Measurements from ENCODE around the gene SFSWAP. TPM values are rescaled to one million over a fixed set of nuclear protein-coding genes. Genes with fewer than 3 reads are reported as not detected.

SFSWAP gene
- total RNA-seq, 1 experiment from 2014 or later: 50.4 TPM

GRCh38 chr12:131842169-131842568 is 131.3 kb downstream of the SFSWAP start:
- no peaks in the 10 kb centered on the region for H3K27me3 ChIP-seq (ENCODE audit: insufficient read depth, low read length)
- ChIA-PET RAD21 (ENCODE audit: low non-redundant PET in 1 of 2, low total read pairs in 2 of 2, uncharacterized antibody in 2 of 2, unreplicated experiment in 2 of 2) (no interaction called here), CTCF (no interaction called here), POLR2A (no interaction called here)
- ATAC-seq (no peak), DNase-seq (ENCODE audit: low read depth, low spot score) (no peak)
- intact Hi-C loops (cut with micrococcal nuclease): no loop called here
- no peaks in the 10 kb centered on the region for H4K20me1 ChIP-seq (ENCODE audit: insufficient read depth)
- no peaks in the 10 kb centered on the region for H3K4me1 ChIP-seq (ENCODE audit: control insufficient read depth in 1 of 2, insufficient read depth in 2 of 2, low read length in 2 of 2)
- H3K36me3 ChIP-seq (ENCODE audit: control insufficient read depth in 1 of 2, insufficient read depth in 2 of 2, low read length in 2 of 2): no peaks in the 10 kb centered on the region
- no peak for TF ChIP-seq YY1 (IDR thresholded peaks at IDR 0.05; ENCODE audit: extremely low read depth, insufficient replicate concordance, low read depth, low read length)
- no peak for TF ChIP-seq SIN3A (IDR thresholded peaks at IDR 0.05; ENCODE audit: low read depth)
- no peak for TF ChIP-seq CEBPB (IDR thresholded peaks at IDR 0.05; ENCODE audit: low read depth)
- no peak for TF ChIP-seq FOSL1 (IDR thresholded peaks at IDR 0.05; ENCODE audit: low read depth)
- no peak for TF ChIP-seq EZH2 (IDR thresholded peaks at IDR 0.05)
- no peak for TF ChIP-seq CTCF (IDR thresholded peaks at IDR 0.05 in 2 of 3, conservative IDR thresholded peaks at IDR 0.05 in 1 of 3; ENCODE audit: borderline replicate concordance in 1 of 3, insufficient read depth in 1 of 3, low read depth in 2 of 3, low read length in 2 of 3)
- TF ChIP-seq ZNF274 (IDR thresholded peaks at IDR 0.05; ENCODE audit: low read depth, low read length): no peak
- H3K9me2 ChIP-seq (ENCODE audit: insufficient read depth): no peaks in the 10 kb centered on the region
- H3K9me3 ChIP-seq (ENCODE audit: control insufficient read depth in 1 of 2, insufficient read depth in 1 of 2, low read depth in 1 of 2, low read length in 2 of 2): no peaks in the 10 kb centered on the region
- no peaks in the 10 kb centered on the region for H3K79me2 ChIP-seq (ENCODE audit: insufficient read depth, low read length)
- no peak overlapping the region for H3K9ac ChIP-seq (ENCODE audit: low read length)
- H3K4me2 ChIP-seq (ENCODE audit: low read length): no peak overlapping the region
- H2AFZ ChIP-seq (ENCODE audit: low read depth, low read length, poor library complexity, severe bottlenecking): no peak overlapping the region
- BruUV-seq (replicated peaks): no TSS peak
- H3K27ac ChIP-seq (ENCODE audit: low read depth, low read length): no peak overlapping the region
- H3K4me3 ChIP-seq (replicated peaks in 1 of 2; ENCODE audit: low read depth in 1 of 2, low read length in 2 of 2): no peak overlapping the region

- Histone ChIP-seq H4K20me1 (ENCODE audit: insufficient read depth) (no peaks in the 10 kb centered on the region), H3K36me3 (ENCODE audit: control insufficient read depth in 1 of 2, insufficient read depth in 2 of 2, low read length in 2 of 2) (no peaks in the 10 kb centered on the region), H3K9ac (ENCODE audit: low read length) (no peak overlapping the region), H2AFZ (ENCODE audit: low read depth, low read length, poor library complexity, severe bottlenecking) (no peak overlapping the region), H3K4me2 (ENCODE audit: low read length) (no peak overlapping the region), H3K9me2 (ENCODE audit: insufficient read depth) (no peaks in the 10 kb centered on the region), H3K9me3 (ENCODE audit: control insufficient read depth in 1 of 2, insufficient read depth in 1 of 2, low read depth in 1 of 2, low read length in 2 of 2) (no peaks in the 10 kb centered on the region), H3K79me2 (ENCODE audit: insufficient read depth, low read length) (no peaks in the 10 kb centered on the region), H3K27me3 (ENCODE audit: insufficient read depth, low read length) (no peaks in the 10 kb centered on the region), H3K27ac (ENCODE audit: low read depth, low read length) (no peak overlapping the region), H3K4me1 (ENCODE audit: control insufficient read depth in 1 of 2, insufficient read depth in 2 of 2, low read length in 2 of 2) (no peaks in the 10 kb centered on the region), H3K4me3 (replicated peaks in 1 of 2; ENCODE audit: low read depth in 1 of 2, low read length in 2 of 2) (no peak overlapping the region)
- ChIA-PET POLR2A (no interaction called here), CTCF (no interaction called here), RAD21 (ENCODE audit: low non-redundant PET in 1 of 2, low total read pairs in 2 of 2, uncharacterized antibody in 2 of 2, unreplicated experiment in 2 of 2) (no interaction called here)
- BruUV-seq (replicated peaks): no TSS peak
- DNase-seq (ENCODE audit: low read depth, low spot score): no peak
- ATAC-seq: no peak
- intact Hi-C loops (cut with micrococcal nuclease): no loop called here
- TF ChIP-seq SIN3A (IDR thresholded peaks at IDR 0.05; ENCODE audit: low read depth): no peak
- TF ChIP-seq CTCF (IDR thresholded peaks at IDR 0.05 in 2 of 3, conservative IDR thresholded peaks at IDR 0.05 in 1 of 3; ENCODE audit: borderline replicate concordance in 1 of 3, insufficient read depth in 1 of 3, low read depth in 2 of 3, low read length in 2 of 3): no peak
- TF ChIP-seq CBX3 (IDR thresholded peaks at IDR 0.05; ENCODE audit: low read depth): no peak
- TF ChIP-seq, protein P1, sequence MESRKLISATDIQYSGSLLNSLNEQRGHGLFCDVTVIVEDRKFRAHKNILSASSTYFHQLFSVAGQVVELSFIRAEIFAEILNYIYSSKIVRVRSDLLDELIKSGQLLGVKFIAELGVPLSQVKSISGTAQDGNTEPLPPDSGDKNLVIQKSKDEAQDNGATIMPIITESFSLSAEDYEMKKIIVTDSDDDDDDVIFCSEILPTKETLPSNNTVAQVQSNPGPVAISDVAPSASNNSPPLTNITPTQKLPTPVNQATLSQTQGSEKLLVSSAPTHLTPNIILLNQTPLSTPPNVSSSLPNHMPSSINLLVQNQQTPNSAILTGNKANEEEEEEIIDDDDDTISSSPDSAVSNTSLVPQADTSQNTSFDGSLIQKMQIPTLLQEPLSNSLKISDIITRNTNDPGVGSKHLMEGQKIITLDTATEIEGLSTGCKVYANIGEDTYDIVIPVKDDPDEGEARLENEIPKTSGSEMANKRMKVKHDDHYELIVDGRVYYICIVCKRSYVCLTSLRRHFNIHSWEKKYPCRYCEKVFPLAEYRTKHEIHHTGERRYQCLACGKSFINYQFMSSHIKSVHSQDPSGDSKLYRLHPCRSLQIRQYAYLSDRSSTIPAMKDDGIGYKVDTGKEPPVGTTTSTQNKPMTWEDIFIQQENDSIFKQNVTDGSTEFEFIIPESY (IDR thresholded peaks at IDR 0.05; ENCODE audit: extremely low read depth, insufficient replicate concordance, low read length): no peak
Measured at GRCh38 chr12:131843527-131843926, 132.6 kb downstream of the SFSWAP start.
